ENCODE measurements around the gene SMIM30.

DNA sequence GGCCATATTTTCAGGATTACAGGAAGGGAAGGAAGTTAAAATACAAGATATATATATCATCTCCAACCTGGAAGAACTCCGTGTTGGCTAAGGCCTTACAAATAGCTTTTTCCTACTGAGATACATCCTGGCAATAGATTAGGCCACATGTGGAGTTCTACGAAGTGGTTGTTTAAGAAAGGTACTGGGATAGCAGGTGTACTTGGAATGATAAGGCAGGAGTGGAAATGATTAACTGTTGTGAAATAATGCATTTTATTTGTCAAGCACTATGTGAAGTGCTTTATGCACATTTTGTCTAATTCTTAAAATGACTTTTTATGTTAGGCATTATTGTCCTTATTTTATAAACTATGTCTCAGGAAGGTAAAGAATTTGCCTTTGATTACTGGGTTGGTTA, 18.9 kb upstream of the SMIM30 start:
- TF ChIP-seq, protein P1, sequence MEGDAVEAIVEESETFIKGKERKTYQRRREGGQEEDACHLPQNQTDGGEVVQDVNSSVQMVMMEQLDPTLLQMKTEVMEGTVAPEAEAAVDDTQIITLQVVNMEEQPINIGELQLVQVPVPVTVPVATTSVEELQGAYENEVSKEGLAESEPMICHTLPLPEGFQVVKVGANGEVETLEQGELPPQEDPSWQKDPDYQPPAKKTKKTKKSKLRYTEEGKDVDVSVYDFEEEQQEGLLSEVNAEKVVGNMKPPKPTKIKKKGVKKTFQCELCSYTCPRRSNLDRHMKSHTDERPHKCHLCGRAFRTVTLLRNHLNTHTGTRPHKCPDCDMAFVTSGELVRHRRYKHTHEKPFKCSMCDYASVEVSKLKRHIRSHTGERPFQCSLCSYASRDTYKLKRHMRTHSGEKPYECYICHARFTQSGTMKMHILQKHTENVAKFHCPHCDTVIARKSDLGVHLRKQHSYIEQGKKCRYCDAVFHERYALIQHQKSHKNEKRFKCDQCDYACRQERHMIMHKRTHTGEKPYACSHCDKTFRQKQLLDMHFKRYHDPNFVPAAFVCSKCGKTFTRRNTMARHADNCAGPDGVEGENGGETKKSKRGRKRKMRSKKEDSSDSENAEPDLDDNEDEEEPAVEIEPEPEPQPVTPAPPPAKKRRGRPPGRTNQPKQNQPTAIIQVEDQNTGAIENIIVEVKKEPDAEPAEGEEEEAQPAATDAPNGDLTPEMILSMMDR (conservative IDR thresholded peaks at IDR 0.05) = no peak
- TF ChIP-seq ZFX (IDR thresholded peaks at IDR 0.05) = no peak

Measured in C4-2B (cell line).